GM15510 (cell line): ENCODE measurements around the gene KCNJ10.

Source experiments
- POLR2A ChIP-seq: IDR thresholded peaks from 3 replicates; pipeline ENCODE4 v1.6.1; 2011; ENCODE audit warnings: borderline replicate concordance; ENCODE audit not compliant: insufficient read length; ENCODE audit errors: extremely low read depth

Gene KCNJ10

GRCh38 chr1:160069460-160070231, at the start of gene KCNJ10:
Gene KCNJ10 (minus strand): TSS chr1:160070160. CDS start chr1:160042532, 27,628 bp downstream.
- no peak for TF ChIP-seq POLR2A

GRCh38 chr1:160118928-160119327, 49.0 kb upstream of the KCNJ10 start:
- no peak for TF ChIP-seq POLR2A

- TF ChIP-seq POLR2A, result no peak
Observed at GRCh38 chr1:160117709-160118183, 47.8 kb upstream of the KCNJ10 start.

GRCh38 chr1:160117300-160117699, 47.3 kb upstream of the KCNJ10 start:
- TF ChIP-seq POLR2A, result no peak

GRCh38 chr1:160116283-160117147, 46.6 kb upstream of the KCNJ10 start:
- no peak for TF ChIP-seq POLR2A

- TF ChIP-seq POLR2A, result no peak
Observed at GRCh38 chr1:160115545-160116282, 45.8 kb upstream of the KCNJ10 start, which contains the start of gene ATP1A2. Gene ATP1A2 (plus strand): TSS chr1:160115759. CDS start chr1:160115862, 103 bp downstream.

GRCh38 chr1:160114085-160114484, 44.1 kb upstream of the KCNJ10 start:
- no peak for TF ChIP-seq POLR2A

- TF ChIP-seq POLR2A, result no peak
Observed at GRCh38 chr1:160113407-160113806, 43.4 kb upstream of the KCNJ10 start.

GRCh38 chr1:160112357-160112756, 42.4 kb upstream of the KCNJ10 start:
- TF ChIP-seq POLR2A, result no peak

- no peak for TF ChIP-seq POLR2A
Observed at GRCh38 chr1:160109686-160110085, 39.7 kb upstream of the KCNJ10 start.

GRCh38 chr1:160108888-160109662, 39.1 kb upstream of the KCNJ10 start:
- TF ChIP-seq POLR2A, result no peak

- TF ChIP-seq POLR2A, result no peak
Observed at GRCh38 chr1:160107512-160107911, 37.6 kb upstream of the KCNJ10 start.

GRCh38 chr1:160105155-160105554, 35.2 kb upstream of the KCNJ10 start:
- TF ChIP-seq POLR2A, result no peak

- no peak for TF ChIP-seq POLR2A
Observed at GRCh38 chr1:160104486-160104885, 34.5 kb upstream of the KCNJ10 start.
